ENCODE results near the gene CARD19.

CARD19 gene

DNA sequence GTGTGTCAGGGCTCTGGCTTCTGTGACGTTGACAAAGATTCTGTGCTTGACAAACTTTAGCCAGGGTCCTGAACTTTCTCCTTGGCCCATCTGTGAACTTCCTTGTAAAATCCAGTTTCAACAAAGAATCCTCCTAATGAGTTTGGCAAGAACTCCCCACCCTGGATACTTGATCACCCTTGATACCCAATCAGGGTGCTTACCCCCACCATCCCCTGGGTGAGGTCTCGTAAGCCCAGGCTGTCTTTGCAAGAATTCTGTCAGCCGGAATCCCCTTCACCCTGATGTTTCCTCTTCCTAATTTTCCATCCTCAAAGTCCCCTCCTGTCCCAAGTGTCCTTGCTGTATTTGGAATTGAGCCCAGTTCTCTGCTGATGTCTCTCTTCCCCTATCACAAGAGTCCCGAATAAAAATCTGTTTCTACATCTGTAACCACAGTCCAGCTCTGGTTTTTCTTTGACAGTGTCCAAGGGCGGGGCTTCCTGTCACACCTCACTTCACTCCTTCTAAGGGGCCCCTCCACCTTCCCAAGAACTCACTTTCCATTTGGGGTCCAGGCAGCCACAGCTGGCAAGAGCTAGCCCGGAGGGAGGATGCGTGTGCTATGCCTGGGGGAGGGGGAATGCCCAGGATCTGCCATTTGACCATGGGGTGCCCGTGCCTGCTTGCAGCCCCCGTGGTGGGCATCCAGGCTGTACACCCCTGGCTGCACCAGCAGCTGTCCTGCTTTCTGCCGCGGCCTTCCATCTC lies 2.7 kb upstream of the CARD19 start:
- H3K4me3 ChIP-seq (replicated peaks; ENCODE audit: low read depth, low read length): no peak overlapping the region
- TF ChIP-seq, protein P1, sequence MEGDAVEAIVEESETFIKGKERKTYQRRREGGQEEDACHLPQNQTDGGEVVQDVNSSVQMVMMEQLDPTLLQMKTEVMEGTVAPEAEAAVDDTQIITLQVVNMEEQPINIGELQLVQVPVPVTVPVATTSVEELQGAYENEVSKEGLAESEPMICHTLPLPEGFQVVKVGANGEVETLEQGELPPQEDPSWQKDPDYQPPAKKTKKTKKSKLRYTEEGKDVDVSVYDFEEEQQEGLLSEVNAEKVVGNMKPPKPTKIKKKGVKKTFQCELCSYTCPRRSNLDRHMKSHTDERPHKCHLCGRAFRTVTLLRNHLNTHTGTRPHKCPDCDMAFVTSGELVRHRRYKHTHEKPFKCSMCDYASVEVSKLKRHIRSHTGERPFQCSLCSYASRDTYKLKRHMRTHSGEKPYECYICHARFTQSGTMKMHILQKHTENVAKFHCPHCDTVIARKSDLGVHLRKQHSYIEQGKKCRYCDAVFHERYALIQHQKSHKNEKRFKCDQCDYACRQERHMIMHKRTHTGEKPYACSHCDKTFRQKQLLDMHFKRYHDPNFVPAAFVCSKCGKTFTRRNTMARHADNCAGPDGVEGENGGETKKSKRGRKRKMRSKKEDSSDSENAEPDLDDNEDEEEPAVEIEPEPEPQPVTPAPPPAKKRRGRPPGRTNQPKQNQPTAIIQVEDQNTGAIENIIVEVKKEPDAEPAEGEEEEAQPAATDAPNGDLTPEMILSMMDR (IDR thresholded peaks at IDR 0.05; ENCODE audit: low read length, missing control alignments): no peak
- DNase-seq (ENCODE audit: low read depth): no peak

DNA sequence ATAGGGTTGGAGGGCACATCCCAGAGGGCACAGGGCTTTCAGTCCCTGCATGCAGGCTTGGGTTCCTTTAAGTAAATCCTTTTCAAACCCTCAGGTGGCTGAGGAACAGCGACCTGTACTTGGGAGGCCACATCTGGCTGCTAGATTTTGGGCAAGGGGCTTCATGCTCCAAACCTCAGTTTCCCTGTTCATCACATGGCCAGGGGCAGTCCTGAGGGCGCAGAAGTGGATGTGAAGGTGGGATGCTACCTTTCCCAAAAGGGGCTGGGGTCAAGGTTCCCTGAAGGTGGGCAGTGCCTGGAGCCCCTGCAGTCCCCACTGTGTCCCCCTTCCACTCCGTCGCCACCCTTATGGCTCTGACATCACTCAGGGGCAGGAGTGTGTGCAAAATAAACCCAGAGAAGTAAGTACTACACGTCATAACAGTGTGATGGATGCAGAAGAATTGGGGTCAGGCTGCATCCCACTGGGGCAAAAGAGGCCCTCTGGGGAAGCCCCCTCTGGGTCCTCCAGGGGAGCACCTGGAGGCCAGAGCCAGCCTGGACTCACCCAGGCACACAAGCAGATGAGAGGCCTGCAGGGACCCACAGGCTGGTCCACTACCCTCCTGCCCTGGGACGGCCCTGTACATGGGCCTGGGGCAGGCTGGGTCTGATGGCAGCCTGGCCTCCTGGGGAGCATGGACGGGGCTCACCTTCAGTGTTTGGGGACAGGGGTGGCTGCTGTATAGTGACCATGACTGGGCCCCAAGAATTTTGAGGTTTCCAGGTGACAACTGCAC lies 1.9 kb upstream of the CARD19 start:
- no peak for DNase-seq (ENCODE audit: low read depth)
- TF ChIP-seq, protein P1 (IDR thresholded peaks at IDR 0.05; ENCODE audit: low read length, missing control alignments): no peak
- H3K4me3 ChIP-seq (replicated peaks; ENCODE audit: low read depth, low read length): no peak overlapping the region

DNA sequence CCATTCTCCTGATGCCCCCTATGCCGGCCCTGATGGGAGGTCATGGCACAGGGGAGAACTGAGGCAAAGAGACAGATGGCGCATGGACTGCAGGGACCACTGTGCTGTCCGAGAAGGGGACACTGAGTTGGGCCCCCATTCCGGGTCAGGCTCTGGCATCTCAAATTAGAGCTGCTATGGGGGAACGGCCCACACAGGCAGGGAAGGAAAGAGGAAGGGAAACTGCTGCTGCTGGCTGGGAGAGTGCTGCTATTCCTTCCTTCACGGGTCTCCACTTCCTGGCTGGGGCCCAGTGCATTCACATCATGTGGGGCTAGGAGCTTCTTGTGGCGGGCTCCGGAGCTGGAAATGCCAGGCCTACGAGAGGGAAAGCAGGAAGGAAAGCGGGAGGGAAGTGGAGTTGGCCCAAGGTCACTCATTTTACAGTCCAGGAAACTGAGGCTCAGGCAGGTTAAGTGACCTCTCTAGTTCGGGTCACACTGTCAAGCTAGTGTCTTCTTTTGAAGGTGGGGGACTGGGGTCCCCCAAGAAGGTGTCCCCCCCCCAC lies 1.3 kb upstream of the CARD19 start:
- TF ChIP-seq, protein P1 (IDR thresholded peaks at IDR 0.05; ENCODE audit: low read length, missing control alignments): no peak
- peak overlapping the region; percentile 50 for H3K4me3 ChIP-seq (replicated peaks; ENCODE audit: low read depth, low read length)
- no peak for DNase-seq (ENCODE audit: low read depth)

DNA sequence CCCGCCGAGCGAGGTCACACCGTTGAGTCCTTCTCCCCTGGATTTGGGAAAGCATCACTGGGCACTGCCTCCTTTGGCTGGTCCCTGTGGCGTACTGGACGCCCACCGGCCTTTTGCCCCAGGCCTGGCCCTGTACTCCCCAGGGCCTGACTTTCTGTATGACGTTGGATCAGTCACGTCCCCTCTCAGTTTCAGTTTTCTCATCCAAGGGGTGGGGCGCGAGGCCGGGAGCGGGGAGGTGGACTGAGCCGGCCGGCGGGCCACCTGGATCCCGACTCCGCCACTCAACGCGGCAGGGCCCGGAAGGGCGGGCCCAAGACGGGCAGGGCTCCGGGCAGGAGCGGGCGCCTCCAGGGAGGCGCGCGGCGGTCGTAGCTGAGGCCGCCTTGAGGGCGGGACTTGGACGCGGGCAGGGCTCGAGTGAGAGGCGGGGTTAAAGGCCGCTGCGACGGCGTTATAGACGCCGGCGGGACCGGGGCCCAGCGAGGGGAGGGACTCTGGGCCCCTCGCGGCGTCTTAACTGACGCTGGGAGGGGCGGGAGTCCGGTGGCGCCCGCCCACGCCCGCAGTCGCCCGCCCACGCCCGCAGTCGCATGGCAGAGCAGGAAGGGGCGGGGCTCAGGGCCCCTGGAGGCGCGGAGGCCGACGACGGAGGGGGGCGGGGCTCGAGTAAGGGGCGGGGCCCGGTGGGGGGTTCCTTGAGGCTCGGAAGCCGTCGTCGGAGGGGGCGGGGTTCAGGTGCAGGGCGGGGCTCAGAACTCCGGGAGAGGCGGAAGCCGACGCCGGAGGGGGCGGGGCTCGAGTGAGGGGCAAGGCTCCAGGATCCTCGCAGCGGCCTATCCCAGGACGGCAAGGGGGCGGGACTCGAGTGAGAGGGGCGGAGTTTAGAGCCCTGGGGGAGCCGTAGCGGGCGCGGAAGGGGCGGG lies 549 bp upstream of the CARD19 start:
- TF ChIP-seq, protein P1 (IDR thresholded peaks at IDR 0.05; ENCODE audit: low read length, missing control alignments): no peak
- peak overlapping the region; percentile 50 for H3K4me3 ChIP-seq (replicated peaks; ENCODE audit: low read depth, low read length)
- DNase-seq (ENCODE audit: low read depth): peak; percentile 99

DNA sequence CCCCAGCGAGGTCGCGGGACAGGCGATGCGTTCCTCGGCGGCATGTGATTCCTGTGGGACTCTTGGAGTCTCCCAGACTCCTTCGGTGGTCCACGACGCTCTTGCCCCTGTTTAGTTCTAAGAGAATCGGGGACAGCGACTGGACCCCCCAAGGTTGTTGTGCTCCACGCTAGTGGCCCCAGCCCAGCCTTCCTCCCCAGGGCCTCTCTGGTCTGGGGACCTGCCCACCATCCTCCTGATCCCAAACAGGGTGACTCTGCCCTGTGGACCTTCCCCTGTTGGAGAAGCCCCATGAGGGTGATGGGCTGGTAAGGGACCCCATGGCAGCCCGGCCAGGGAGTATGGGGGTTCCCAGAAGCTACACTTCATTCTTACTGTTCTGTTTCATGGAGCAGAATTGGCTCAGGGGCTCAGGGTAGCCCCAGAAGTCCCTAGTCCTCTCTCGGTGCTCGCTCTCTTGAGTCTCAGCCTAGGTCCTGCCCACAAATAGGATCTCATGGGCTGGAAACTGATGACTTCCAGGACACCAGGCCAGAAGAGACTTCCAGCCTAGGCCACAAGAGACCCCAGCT lies 880 bp downstream of the CARD19 start:
- DNase-seq (ENCODE audit: low read depth): no peak
- H3K4me3 ChIP-seq (replicated peaks; ENCODE audit: low read depth, low read length): peak overlapping the region; percentile 81
- TF ChIP-seq, protein P1 (IDR thresholded peaks at IDR 0.05; ENCODE audit: low read length, missing control alignments): no peak

All from fibroblast of pulmonary artery (primary cell).